GOT3 (cell line): ENCODE data around the gene COMMD6.

Source experiments
- DNase-seq: peaks from one replicate; lab custom pipeline; 2025; ENCODE audit warnings: mixed read lengths; lab: John Stamatoyannopoulos, UW

Gene COMMD6

DNA sequence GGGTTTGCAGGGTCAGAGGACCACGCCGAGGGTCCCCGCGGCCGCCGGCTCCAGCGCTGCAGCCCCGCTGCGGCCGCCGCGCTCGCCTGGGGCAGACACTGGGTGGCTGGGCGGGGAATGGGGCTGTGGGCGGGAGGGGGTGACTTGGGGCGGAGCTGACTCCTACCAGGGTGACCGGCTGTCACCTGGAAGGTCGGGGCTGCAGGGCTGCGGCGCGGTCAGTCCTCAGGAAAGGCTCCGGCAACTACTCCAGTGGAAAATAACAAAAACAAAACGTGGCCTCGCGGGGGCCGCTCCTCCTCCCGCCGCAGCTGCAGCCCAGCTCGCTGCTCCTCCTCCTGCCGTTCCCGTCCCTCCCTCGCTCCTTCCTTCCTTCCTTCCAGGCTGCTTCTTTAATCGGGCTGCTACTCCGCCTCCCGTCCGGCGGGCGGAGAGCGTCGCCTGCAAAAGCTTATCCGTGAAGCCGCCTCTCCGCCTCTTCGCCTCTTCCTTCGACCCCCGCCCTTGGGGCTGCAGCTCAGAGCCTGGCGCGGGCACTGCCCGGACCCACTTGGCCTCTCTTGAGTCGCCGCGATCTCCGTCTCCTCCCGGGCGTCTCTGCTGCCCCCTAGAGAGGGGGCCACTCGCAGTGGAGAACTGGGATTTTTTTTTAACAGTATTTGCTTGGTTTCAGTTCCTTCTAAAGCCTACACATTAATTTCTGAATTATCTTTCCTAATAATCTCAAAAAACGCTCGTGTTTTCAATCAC, 55.4 kb downstream of the COMMD6 start, which contains the start of gene TBC1D4:
Gene TBC1D4, minus strand, starts transcription at position 100 of the 750 bp plus-strand sequence. CDS start 402 bp downstream, outside the sequence.
- DNase-seq, result peak; percentile 43

GRCh38 chr13:75481176-75482069, 56.2 kb downstream of the COMMD6 start:
- no peak for DNase-seq

- no peak for DNase-seq
Observed at GRCh38 chr13:75480671-75481175, 56.9 kb downstream of the COMMD6 start.

- DNase-seq, result no peak
Observed at GRCh38 chr13:75479102-75479740, 58.4 kb downstream of the COMMD6 start.

- DNase-seq, result no peak
Observed at GRCh38 chr13:75478659-75479058, 59.0 kb downstream of the COMMD6 start.
